ENCODE measurements around the gene PRKCQ.

DNA sequence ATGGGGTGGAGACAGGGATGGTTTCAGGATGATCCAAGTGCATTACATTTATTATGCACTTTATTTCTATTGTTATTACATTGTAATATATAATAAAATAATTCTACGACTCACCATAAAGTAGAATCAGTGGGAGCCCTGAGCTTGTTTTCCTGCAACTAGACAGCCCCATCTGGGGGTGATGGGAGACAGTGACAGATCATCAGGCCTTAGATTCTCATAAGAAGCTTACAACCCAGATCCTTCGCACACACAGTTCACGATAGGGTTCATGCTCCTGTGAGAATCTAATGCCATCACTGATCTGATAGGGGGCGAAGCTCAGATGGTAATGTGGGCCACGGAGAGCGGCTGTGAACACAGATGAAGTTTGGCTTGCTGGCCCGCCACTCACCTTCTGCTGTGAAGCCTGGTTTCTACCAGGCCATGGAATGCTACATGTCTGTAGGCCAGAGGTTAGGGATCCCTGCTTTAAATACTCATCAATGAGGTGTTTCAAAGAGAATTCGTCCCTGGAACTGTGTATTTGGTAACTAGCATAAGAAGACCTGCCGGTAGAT is 21.2 kb upstream of the PRKCQ start:
- TF ChIP-seq, protein P1, sequence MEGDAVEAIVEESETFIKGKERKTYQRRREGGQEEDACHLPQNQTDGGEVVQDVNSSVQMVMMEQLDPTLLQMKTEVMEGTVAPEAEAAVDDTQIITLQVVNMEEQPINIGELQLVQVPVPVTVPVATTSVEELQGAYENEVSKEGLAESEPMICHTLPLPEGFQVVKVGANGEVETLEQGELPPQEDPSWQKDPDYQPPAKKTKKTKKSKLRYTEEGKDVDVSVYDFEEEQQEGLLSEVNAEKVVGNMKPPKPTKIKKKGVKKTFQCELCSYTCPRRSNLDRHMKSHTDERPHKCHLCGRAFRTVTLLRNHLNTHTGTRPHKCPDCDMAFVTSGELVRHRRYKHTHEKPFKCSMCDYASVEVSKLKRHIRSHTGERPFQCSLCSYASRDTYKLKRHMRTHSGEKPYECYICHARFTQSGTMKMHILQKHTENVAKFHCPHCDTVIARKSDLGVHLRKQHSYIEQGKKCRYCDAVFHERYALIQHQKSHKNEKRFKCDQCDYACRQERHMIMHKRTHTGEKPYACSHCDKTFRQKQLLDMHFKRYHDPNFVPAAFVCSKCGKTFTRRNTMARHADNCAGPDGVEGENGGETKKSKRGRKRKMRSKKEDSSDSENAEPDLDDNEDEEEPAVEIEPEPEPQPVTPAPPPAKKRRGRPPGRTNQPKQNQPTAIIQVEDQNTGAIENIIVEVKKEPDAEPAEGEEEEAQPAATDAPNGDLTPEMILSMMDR (optimal IDR thresholded peaks at IDR 0.05 in 1 of 3, IDR thresholded peaks at IDR 0.05 in 1 of 3, conservative IDR thresholded peaks at IDR 0.05 in 1 of 3; ENCODE audit: extremely low read depth in 1 of 3, insufficient read depth in 2 of 3, low read length in 3 of 3), result no peak
- TF ChIP-seq EZH2 (IDR thresholded peaks at IDR 0.05; ENCODE audit: low read length), result no peak

Measured in keratinocyte (primary cell).